HepG2 (cell line): Measurements from ENCODE around the gene P2RY12. TPM values are rescaled to one million over a fixed set of nuclear protein-coding genes. Genes with fewer than 3 reads are reported as not detected.

ENCODE experiments used
- ATAC-seq: fragments of 200-7000 bp; cut with Tn5 transposase; 3 replicates; pipeline ENCODE4 v1.9.1; 2020; ENCODE audit warnings: mild to moderate bottlenecking, moderate library complexity
- BruUV-seq: library from RNA; stranded (reverse); fragments of 400-500 nt; replicated peaks from 2 replicates; lab custom pipeline; 2021; lab: Mats Ljungman, UMichigan
- CTCF ChIA-PET: fragments of 300-600 bp; formaldehyde crosslinking; extraction: SDS; loops from one replicate; lab custom pipeline; 2021; ENCODE audit warnings: low total read pairs, inconsistent platforms, low intra/inter-chr PET ratio; lab: Yijun Ruan, JAX
- POLR2A ChIA-PET: fragments of 350-600 bp; sonication (Branson Sonifier 250); formaldehyde crosslinking; loops from one replicate; lab custom pipeline; 2020; ENCODE audit warnings: antibody characterized with exemption, inconsistent platforms; lab: Yijun Ruan, JAX
- DNase-seq: peaks from one replicate; pipeline ENCODE4 v3.0.0-alpha.2; 2015; ENCODE audit warnings: low spot score
- FAIRE-seq: peaks from 3 replicates; lab custom pipeline; 2011; peaks lifted over from hg19 to GRCh38; lab: Jason Lieb, UNC
- H2AFZ ChIP-seq: one replicate; pipeline ENCODE4 v1.6.1; 2011; ENCODE audit warnings: low read length, inconsistent platforms
- H3K27ac ChIP-seq: fragments of 300-600 bp; 3 replicates; pipeline ENCODE4 v1.8.0; 2011; ENCODE audit warnings: mixed run types, mild to moderate bottlenecking, mixed read lengths, low read length, inconsistent platforms; ENCODE audit not compliant: insufficient read depth; ENCODE audit errors: extremely low read length
- H3K27me3 ChIP-seq, 2 experiments: fragments of 200-600 bp in 1 of 2; 2 replicates in 1 of 2; 3 replicates in 1 of 2; pipeline versions ENCODE4 v1.6.0 to v1.8.0; 2011; ENCODE audit warnings: low read length in 2 of 2, mild to moderate bottlenecking in 2 of 2, moderate library complexity in 2 of 2, inconsistent platforms in 1 of 2; ENCODE audit not compliant: insufficient read depth in 2 of 2, control insufficient read depth in 1 of 2
- H3K36me3 ChIP-seq, 2 experiments: fragments of 200-600 bp in 1 of 2; replicated peaks in 1 of 2; 2 replicates in 1 of 2; 3 replicates in 1 of 2; pipeline versions ENCODE4 v1.5.1 to v1.8.0; 2011; ENCODE audit warnings: low read length in 2 of 2, inconsistent platforms in 1 of 2; ENCODE audit not compliant: insufficient read depth in 2 of 2, control insufficient read depth in 1 of 2
- H3K4me1 ChIP-seq: 2 replicates; pipeline ENCODE4 v1.5.1; 2012; ENCODE audit warnings: low read length, inconsistent platforms; ENCODE audit not compliant: insufficient read depth
- H3K4me2 ChIP-seq: 2 replicates; pipeline ENCODE4 v1.6.0; 2011; ENCODE audit warnings: low read depth, low read length, inconsistent platforms
- H3K4me3 ChIP-seq, 3 experiments: fragments of 200-600 bp in 1 of 3; sonication (generic), shearing (Covaris generic) in 1 of 3; replicated peaks in 1 of 3; 2 replicates each; pipeline ENCODE4 v1.5.1; 2011 to 2016; ENCODE audit warnings: low read length in 3 of 3, inconsistent platforms in 2 of 3, low read depth in 2 of 3, mild to moderate bottlenecking in 2 of 3, control low read depth in 1 of 3, mixed read lengths in 1 of 3; ENCODE audit not compliant: insufficient read depth in 1 of 3
- H3K79me2 ChIP-seq: one replicate; pipeline ENCODE4 v1.6.1; 2011; ENCODE audit warnings: low read length, inconsistent platforms; ENCODE audit not compliant: insufficient read depth
- H3K9ac ChIP-seq: 2 replicates; pipeline ENCODE4 v1.6.0; 2011; ENCODE audit warnings: mild to moderate bottlenecking, low read depth, low read length, inconsistent platforms; ENCODE audit not compliant: insufficient read depth
- H3K9me3 ChIP-seq: 2 replicates; pipeline ENCODE4 v1.5.1; 2012; ENCODE audit warnings: mild to moderate bottlenecking, low read length
- H4K20me1 ChIP-seq: 2 replicates; pipeline ENCODE4 v1.6.0; 2011; ENCODE audit warnings: inconsistent platforms, mild to moderate bottlenecking, low read length, moderate library complexity; ENCODE audit not compliant: insufficient read depth
- AHR ChIP-seq: IDR thresholded peaks from 2 replicates; pipeline ENCODE4 v1.6.1; 2018; ENCODE audit warnings: missing genetic modification reagents, missing compliant biosample characterization
- IRF2 ChIP-seq: IDR thresholded peaks from 2 replicates; pipeline ENCODE4 v1.6.1; 2018; ENCODE audit warnings: missing genetic modification reagents, missing compliant biosample characterization
- JUNB ChIP-seq: sonication (generic); formaldehyde crosslinking; IDR thresholded peaks from 2 replicates; pipeline ENCODE4 v1.8.0; 2022; ENCODE audit warnings: missing genetic modification reagents, mild to moderate bottlenecking, borderline replicate concordance
- MAF1 ChIP-seq: sonication (generic); formaldehyde crosslinking; IDR thresholded peaks from 2 replicates; pipeline ENCODE4 v1.5.0; 2020; ENCODE audit warnings: missing genetic modification reagents, borderline replicate concordance
- NFYB ChIP-seq: sonication (generic); formaldehyde crosslinking; IDR thresholded peaks from 2 replicates; pipeline ENCODE4 v1.4.0; 2020; ENCODE audit warnings: missing genetic modification reagents
- NKX3-1 ChIP-seq: sonication (generic); formaldehyde crosslinking; IDR thresholded peaks from 2 replicates; pipeline ENCODE4 v1.5.0; 2020; ENCODE audit warnings: missing genetic modification reagents
- SAFB2 ChIP-seq: sonication (generic); formaldehyde crosslinking; IDR thresholded peaks from 2 replicates; pipeline ENCODE4 v1.5.1; 2020; ENCODE audit warnings: missing genetic modification reagents, low read depth, mild to moderate bottlenecking, borderline replicate concordance
- TP53 ChIP-seq: sonication (generic); formaldehyde crosslinking; conservative IDR thresholded peaks from 2 replicates; pipeline ENCODE4 v1.4.0; 2020; ENCODE audit warnings: missing genetic modification reagents
- ZNF558 ChIP-seq: sonication (generic); formaldehyde crosslinking; IDR thresholded peaks from 2 replicates; pipeline ENCODE4 v1.9.0; 2022; ENCODE audit warnings: mild to moderate bottlenecking, missing genetic modification reagents, borderline replicate concordance
- WGBS: methylation state at CpG from one replicate; pipeline ENCODE4 v1.1.6; 2017; ENCODE audit warnings: low lambda C conversion rate; 5-methylcytosine and 5-hydroxymethylcytosine counted together
- in situ Hi-C: cut with HindIII; loops from 2 replicates; pipeline ENCODE4 v1.10.0; 2017; ENCODE audit warnings: low pct_unique_long_range_greater_than_20kb; ENCODE audit not compliant: extremely low pct_ligation_motif_present
- intact Hi-C: fragments of 100-400 bp; cut with micrococcal nuclease; formaldehyde crosslinking; loops from one replicate; pipeline ENCODE4 v1.10.0; 2022; ENCODE audit not compliant: unreplicated experiment
- polyA plus RNA-seq, 8 experiments: library from polyadenylated mRNA; depleted of rRNA in 3 of 8; stranded (reverse) in 7 of 8; unstranded in 1 of 8; fragments of >200 nt; fragmentation: Illumina TruSeq in 4 of 8; extraction: Trizol in 4 of 8; gene quantifications; 2 replicates each; pipeline versions ENCODE4 v1.2.1 to v1.2.3, GENCODE V29; 2011 to 2016; ENCODE audit warnings: low read depth in 4 of 8, missing spikeins in 1 of 8, mixed read lengths in 1 of 8; ENCODE audit not compliant: insufficient read depth in 1 of 8
- total RNA-seq, 5 experiments: library from RNA; depleted of rRNA; stranded (reverse); fragments of >200 nt; fragmentation: Illumina TruSeq; extraction: Trizol; gene quantifications; 2 replicates each; pipeline ENCODE4 v1.2.3, GENCODE V29; 2016; ENCODE audit warnings: low read depth in 1 of 5
- TF ChIP-seq, protein P1 (sequence below): sonication (generic); formaldehyde crosslinking; IDR thresholded peaks from 2 replicates; pipeline ENCODE4 v1.5.0; 2020; ENCODE audit warnings: mild to moderate bottlenecking, missing genetic modification reagents, borderline replicate concordance
- TF ChIP-seq, protein P2 (sequence below): sonication (generic); formaldehyde crosslinking; IDR thresholded peaks from 2 replicates; pipeline ENCODE4 v1.5.0; 2020; ENCODE audit warnings: missing genetic modification reagents
- TF ChIP-seq, protein P3 (sequence below): sonication (generic); formaldehyde crosslinking; IDR thresholded peaks from 2 replicates; pipeline ENCODE4 v1.8.0; 2022; ENCODE audit warnings: missing genetic modification reagents, mild to moderate bottlenecking, borderline replicate concordance
- TF ChIP-seq, protein P4 (sequence below): sonication (generic); formaldehyde crosslinking; IDR thresholded peaks from 2 replicates; pipeline ENCODE4 v1.5.1; 2020; ENCODE audit warnings: mild to moderate bottlenecking, missing genetic modification reagents, borderline replicate concordance

P2RY12 gene
- total and polyA plus RNA-seq, 2 of the 13 experiments (the other 11 are each of a cell fraction or from before 2014, with no cell fraction given) = not detected

DNA sequence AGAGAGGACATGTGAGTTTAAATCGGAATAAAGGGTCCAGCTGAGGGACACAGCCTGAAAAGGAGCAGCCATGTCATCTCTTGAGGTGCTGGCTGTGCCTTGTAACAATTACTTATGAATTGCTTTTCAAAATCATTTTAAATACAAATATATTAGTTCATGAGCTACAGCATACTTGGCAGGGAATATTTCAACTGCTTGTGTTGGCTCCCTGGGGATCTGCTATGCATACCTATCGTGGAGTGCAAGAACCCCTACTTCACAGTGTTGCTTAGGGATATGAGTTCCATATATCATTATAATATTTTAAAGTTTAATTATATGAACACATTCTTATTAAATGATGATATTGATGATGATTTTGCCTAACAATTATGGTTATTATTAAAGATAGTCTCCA lies 87.1 kb downstream of the P2RY12 start (continued):
- TF ChIP-seq, protein P1, sequence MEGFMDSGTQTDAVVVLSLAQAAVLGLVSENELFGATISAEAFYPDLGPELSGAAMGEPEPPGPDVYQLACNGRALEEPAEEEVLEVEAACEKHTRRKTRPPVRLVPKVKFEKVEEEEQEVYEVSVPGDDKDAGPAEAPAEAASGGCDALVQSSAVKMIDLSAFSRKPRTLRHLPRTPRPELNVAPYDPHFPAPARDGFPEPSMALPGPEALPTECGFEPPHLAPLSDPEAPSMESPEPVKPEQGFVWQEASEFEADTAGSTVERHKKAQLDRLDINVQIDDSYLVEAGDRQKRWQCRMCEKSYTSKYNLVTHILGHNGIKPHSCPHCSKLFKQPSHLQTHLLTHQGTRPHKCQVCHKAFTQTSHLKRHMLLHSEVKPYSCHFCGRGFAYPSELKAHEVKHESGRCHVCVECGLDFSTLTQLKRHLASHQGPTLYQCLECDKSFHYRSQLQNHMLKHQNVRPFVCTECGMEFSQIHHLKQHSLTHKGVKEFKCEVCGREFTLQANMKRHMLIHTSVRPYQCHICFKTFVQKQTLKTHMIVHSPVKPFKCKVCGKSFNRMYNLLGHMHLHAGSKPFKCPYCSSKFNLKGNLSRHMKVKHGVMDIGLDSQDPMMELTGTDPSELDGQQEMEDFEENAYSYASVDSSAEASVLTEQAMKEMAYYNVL = no peak
- TF ChIP-seq MAF1 (CRISPR knock-in tag) = no peak
- TF ChIP-seq, protein P2, sequence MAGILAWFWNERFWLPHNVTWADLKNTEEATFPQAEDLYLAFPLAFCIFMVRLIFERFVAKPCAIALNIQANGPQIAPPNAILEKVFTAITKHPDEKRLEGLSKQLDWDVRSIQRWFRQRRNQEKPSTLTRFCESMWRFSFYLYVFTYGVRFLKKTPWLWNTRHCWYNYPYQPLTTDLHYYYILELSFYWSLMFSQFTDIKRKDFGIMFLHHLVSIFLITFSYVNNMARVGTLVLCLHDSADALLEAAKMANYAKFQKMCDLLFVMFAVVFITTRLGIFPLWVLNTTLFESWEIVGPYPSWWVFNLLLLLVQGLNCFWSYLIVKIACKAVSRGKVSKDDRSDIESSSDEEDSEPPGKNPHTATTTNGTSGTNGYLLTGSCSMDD = no peak
- TF ChIP-seq, protein P3, sequence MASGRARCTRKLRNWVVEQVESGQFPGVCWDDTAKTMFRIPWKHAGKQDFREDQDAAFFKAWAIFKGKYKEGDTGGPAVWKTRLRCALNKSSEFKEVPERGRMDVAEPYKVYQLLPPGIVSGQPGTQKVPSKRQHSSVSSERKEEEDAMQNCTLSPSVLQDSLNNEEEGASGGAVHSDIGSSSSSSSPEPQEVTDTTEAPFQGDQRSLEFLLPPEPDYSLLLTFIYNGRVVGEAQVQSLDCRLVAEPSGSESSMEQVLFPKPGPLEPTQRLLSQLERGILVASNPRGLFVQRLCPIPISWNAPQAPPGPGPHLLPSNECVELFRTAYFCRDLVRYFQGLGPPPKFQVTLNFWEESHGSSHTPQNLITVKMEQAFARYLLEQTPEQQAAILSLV (CRISPR knock-in tag) = no peak
- TF ChIP-seq, all 625 proteins: peak for 0

DNA sequence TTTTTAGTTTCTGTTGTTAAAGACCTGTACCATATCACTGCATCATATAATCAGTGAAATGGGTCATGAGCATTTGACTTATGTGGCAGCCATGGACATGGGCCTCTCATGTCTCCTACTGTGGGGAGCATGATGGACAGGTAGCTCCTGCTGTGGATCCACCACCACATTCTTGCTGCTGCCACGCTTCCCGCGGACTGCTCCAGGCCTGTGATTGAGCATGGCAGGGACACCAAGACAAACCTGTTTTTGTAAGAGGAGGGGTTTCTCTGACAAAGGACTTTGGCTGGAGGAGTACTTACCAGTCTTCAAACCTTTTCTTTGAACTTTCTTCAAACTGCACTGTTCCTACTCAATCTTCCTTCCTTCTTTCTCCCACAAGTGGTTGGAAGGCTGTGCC lies 88.3 kb downstream of the P2RY12 start:
- FAIRE-seq (no peak), DNase-seq (no peak), ATAC-seq (no peak)
- intact Hi-C loops = no loop called here
- H3K4me1 ChIP-seq = no peaks in the 10 kb centered on the region
- H3K4me3 ChIP-seq = no peak overlapping the region
- POLR2A ChIA-PET = no interaction called here
- H3K27ac ChIP-seq = no peak overlapping the region
- no peaks in the 10 kb centered on the region for H3K79me2 ChIP-seq
- 28% methylated on average over 3 of the region's 3 CpGs for WGBS
- H4K20me1 ChIP-seq = no peaks in the 10 kb centered on the region
- no peak overlapping the region for H2AFZ ChIP-seq
- H3K27me3 ChIP-seq = no peaks in the 10 kb centered on the region
- H3K9ac ChIP-seq = no peak overlapping the region
- H3K4me2 ChIP-seq = no peak overlapping the region
- CTCF ChIA-PET = no interaction called here
- in situ Hi-C loops = no loop called here
- no peaks in the 10 kb centered on the region for H3K36me3 ChIP-seq
- BruUV-seq = no TSS peak
- no peaks in the 10 kb centered on the region for H3K9me3 ChIP-seq
- TF ChIP-seq NKX3-1 (CRISPR knock-in tag) = no peak
- no peak for TF ChIP-seq IRF2 (CRISPR knock-in tag)
- no peak for TF ChIP-seq AHR (CRISPR knock-in tag)
- no peak for TF ChIP-seq TP53 (CRISPR knock-in tag)
- TF ChIP-seq NFYB (CRISPR knock-in tag) = no peak
- TF ChIP-seq SAFB2 = no peak
- TF ChIP-seq, protein P4, sequence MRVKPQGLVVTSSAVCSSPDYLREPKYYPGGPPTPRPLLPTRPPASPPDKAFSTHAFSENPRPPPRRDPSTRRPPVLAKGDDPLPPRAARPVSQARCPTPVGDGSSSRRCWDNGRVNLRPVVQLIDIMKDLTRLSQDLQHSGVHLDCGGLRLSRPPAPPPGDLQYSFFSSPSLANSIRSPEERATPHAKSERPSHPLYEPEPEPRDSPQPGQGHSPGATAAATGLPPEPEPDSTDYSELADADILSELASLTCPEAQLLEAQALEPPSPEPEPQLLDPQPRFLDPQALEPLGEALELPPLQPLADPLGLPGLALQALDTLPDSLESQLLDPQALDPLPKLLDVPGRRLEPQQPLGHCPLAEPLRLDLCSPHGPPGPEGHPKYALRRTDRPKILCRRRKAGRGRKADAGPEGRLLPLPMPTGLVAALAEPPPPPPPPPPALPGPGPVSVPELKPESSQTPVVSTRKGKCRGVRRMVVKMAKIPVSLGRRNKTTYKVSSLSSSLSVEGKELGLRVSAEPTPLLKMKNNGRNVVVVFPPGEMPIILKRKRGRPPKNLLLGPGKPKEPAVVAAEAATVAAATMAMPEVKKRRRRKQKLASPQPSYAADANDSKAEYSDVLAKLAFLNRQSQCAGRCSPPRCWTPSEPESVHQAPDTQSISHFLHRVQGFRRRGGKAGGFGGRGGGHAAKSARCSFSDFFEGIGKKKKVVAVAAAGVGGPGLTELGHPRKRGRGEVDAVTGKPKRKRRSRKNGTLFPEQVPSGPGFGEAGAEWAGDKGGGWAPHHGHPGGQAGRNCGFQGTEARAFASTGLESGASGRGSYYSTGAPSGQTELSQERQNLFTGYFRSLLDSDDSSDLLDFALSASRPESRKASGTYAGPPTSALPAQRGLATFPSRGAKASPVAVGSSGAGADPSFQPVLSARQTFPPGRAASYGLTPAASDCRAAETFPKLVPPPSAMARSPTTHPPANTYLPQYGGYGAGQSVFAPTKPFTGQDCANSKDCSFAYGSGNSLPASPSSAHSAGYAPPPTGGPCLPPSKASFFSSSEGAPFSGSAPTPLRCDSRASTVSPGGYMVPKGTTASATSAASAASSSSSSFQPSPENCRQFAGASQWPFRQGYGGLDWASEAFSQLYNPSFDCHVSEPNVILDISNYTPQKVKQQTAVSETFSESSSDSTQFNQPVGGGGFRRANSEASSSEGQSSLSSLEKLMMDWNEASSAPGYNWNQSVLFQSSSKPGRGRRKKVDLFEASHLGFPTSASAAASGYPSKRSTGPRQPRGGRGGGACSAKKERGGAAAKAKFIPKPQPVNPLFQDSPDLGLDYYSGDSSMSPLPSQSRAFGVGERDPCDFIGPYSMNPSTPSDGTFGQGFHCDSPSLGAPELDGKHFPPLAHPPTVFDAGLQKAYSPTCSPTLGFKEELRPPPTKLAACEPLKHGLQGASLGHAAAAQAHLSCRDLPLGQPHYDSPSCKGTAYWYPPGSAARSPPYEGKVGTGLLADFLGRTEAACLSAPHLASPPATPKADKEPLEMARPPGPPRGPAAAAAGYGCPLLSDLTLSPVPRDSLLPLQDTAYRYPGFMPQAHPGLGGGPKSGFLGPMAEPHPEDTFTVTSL (CRISPR knock-in tag) = no peak
- TF ChIP-seq JUNB (CRISPR knock-in tag) = no peak
- TF ChIP-seq ZNF558 (CRISPR knock-in tag) = no peak
